Suprapubic skin (tissue), 4 donors: ENCODE measurements around the gene GRIA4. TPM values are rescaled to one million over a fixed set of nuclear protein-coding genes. Genes with fewer than 3 reads are reported as not detected.

Source experiments
- DNase-seq, 2 donors: peaks; one replicate each; pipeline ENCODE4 v3.0.0-alpha.2; 2019; ENCODE audit warnings: low spot score in 2 of 2
- H3K27ac ChIP-seq: fragments of 200-600 bp; sonication (generic); one replicate; pipeline ENCODE4 v1.5.1; 2019
- H3K27me3 ChIP-seq: fragments of 200-600 bp; sonication (generic); one replicate; pipeline ENCODE4 v1.5.1; 2019
- H3K36me3 ChIP-seq: fragments of 200-600 bp; sonication (generic); one replicate; pipeline ENCODE4 v1.5.1; 2019
- H3K4me1 ChIP-seq: fragments of 200-600 bp; sonication (generic); one replicate; pipeline ENCODE4 v1.5.1; 2019
- H3K4me3 ChIP-seq: fragments of 200-600 bp; sonication (generic); one replicate; pipeline ENCODE4 v1.5.1; 2019; ENCODE audit warnings: mild to moderate bottlenecking
- H3K9me3 ChIP-seq: fragments of 200-600 bp; sonication (generic); one replicate; pipeline ENCODE4 v1.5.1; 2019
- EP300 ChIP-seq: sonication (generic); formaldehyde crosslinking; IDR thresholded peaks from one replicate; pipeline ENCODE4 v1.6.1; 2017; ENCODE audit warnings: antibody characterized with exemption
- POLR2A ChIP-seq, 2 donors: fragments of 450-650 bp; IDR thresholded peaks; one replicate each; pipeline ENCODE4 v1.6.1; 2017; ENCODE audit warnings: antibody characterized with exemption in 2 of 2, mild to moderate bottlenecking in 2 of 2, moderate library complexity in 2 of 2
- POLR2AphosphoS5 ChIP-seq, 3 donors: sonication (generic); formaldehyde crosslinking; IDR thresholded peaks; one replicate each; pipeline ENCODE4 v1.6.1; 2017; ENCODE audit warnings: antibody characterized with exemption in 3 of 3
- WGBS: methylation state at CpG from one replicate; pipeline ENCODE4 v1.1.5; 2018; 5-methylcytosine and 5-hydroxymethylcytosine counted together
- total RNA-seq, 4 donors: library from RNA; depleted of rRNA; stranded (reverse); fragments of >200 nt; gene quantifications; one replicate each; pipeline ENCODE4 v1.1.0, GENCODE V29; 2016
- TF ChIP-seq, protein P1 (sequence below), 2 donors: fragments of 200-600 bp in 1 of 2; fragments of 450-650 bp in 1 of 2; sonication (generic) in 1 of 2; IDR thresholded peaks; one replicate each; pipeline ENCODE4 v1.5.1; 2016 to 2019; ENCODE audit warnings: antibody characterized with exemption in 2 of 2, mild to moderate bottlenecking in 1 of 2, moderate library complexity in 1 of 2

GRIA4 gene
- total RNA-seq, 4 donors from 2014 or later, result 1.1 to 2.3 (median 1.8) TPM

DNA sequence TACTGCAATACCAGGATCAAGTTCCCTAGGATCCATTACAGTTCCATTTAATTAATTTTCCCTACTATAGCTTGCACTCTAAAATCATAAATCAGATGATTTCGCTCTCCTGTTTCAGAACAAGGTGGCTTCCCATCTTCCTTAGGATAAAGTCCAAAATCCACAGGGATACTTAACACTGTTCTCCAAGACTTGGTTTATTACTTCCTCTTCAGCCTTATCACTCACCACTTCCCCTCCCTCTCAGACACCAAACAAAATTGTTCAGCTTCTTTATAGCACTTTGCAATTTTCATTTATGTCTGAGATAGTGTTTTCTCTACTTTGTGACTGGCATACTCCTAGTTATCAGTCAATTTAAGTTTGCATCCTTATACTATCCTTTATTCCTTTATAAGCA is 124.6 kb downstream of the GRIA4 start:
- no peak for TF ChIP-seq EP300
- H3K9me3 ChIP-seq, result no peaks in the 10 kb centered on the region
- no peaks in the 10 kb centered on the region for H3K4me1 ChIP-seq
- H3K4me3 ChIP-seq, result no peak overlapping the region
- no peaks in the 10 kb centered on the region for H3K36me3 ChIP-seq
- no peaks in the 10 kb centered on the region for H3K27me3 ChIP-seq
- no peak for DNase-seq
- 91% methylated on average over 1 of the region's 1 CpG for WGBS
- H3K27ac ChIP-seq, result no peak overlapping the region

GRCh38 chr11:105738251-105738650 is 128.4 kb downstream of the GRIA4 start:
- no peak for DNase-seq
- WGBS, result 91% methylated on average over 1 of the region's 1 CpG
- H3K4me3 ChIP-seq, result no peak overlapping the region
- H3K36me3 ChIP-seq, result no peaks in the 10 kb centered on the region
- H3K4me1 ChIP-seq, result no peaks in the 10 kb centered on the region
- H3K27ac ChIP-seq, result no peak overlapping the region
- H3K27me3 ChIP-seq, result no peaks in the 10 kb centered on the region
- H3K9me3 ChIP-seq, result no peaks in the 10 kb centered on the region
- TF ChIP-seq POLR2A (IDR thresholded peaks at IDR 0.05), result no peak
- TF ChIP-seq, protein P1, sequence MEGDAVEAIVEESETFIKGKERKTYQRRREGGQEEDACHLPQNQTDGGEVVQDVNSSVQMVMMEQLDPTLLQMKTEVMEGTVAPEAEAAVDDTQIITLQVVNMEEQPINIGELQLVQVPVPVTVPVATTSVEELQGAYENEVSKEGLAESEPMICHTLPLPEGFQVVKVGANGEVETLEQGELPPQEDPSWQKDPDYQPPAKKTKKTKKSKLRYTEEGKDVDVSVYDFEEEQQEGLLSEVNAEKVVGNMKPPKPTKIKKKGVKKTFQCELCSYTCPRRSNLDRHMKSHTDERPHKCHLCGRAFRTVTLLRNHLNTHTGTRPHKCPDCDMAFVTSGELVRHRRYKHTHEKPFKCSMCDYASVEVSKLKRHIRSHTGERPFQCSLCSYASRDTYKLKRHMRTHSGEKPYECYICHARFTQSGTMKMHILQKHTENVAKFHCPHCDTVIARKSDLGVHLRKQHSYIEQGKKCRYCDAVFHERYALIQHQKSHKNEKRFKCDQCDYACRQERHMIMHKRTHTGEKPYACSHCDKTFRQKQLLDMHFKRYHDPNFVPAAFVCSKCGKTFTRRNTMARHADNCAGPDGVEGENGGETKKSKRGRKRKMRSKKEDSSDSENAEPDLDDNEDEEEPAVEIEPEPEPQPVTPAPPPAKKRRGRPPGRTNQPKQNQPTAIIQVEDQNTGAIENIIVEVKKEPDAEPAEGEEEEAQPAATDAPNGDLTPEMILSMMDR (IDR thresholded peaks at IDR 0.05), result no peak
- TF ChIP-seq POLR2AphosphoS5 (IDR thresholded peaks at IDR 0.05), result no peak

- no peaks in the 10 kb centered on the region for H3K4me1 ChIP-seq
- no peak for DNase-seq
- no peak overlapping the region for H3K4me3 ChIP-seq
- no peaks in the 10 kb centered on the region for H3K9me3 ChIP-seq
- TF ChIP-seq POLR2A (IDR thresholded peaks at IDR 0.05), result no peak
- TF ChIP-seq POLR2AphosphoS5 (IDR thresholded peaks at IDR 0.05), result no peak
- TF ChIP-seq, protein P1 (IDR thresholded peaks at IDR 0.05), result no peak
- no peaks in the 10 kb centered on the region for H3K27me3 ChIP-seq
- H3K36me3 ChIP-seq, result no peaks in the 10 kb centered on the region
- H3K27ac ChIP-seq, result no peak overlapping the region
- WGBS, result 29% methylated on average over 5 of the region's 5 CpGs
These were observed 129.3 kb downstream of the GRIA4 start for GRCh38 chr11:105738986-105739795.

GRCh38 chr11:105740164-105740903 is 130.5 kb downstream of the GRIA4 start:
- Histone ChIP-seq H3K36me3 (no peaks in the 10 kb centered on the region), H3K27ac (no peak overlapping the region), H3K4me3 (no peak overlapping the region), H3K4me1 (no peaks in the 10 kb centered on the region), H3K9me3 (no peaks in the 10 kb centered on the region), H3K27me3 (no peaks in the 10 kb centered on the region)
- no peak for DNase-seq
- TF ChIP-seq POLR2AphosphoS5 (IDR thresholded peaks at IDR 0.05), result no peak
- TF ChIP-seq, protein P1 (IDR thresholded peaks at IDR 0.05), result no peak
- no peak for TF ChIP-seq EP300
- TF ChIP-seq POLR2A (IDR thresholded peaks at IDR 0.05), result no peak
- 87% methylated on average over 4 of the region's 4 CpGs for WGBS

GRCh38 chr11:105741488-105742020 is 131.7 kb downstream of the GRIA4 start:
- Histone ChIP-seq H3K36me3 (no peaks in the 10 kb centered on the region), H3K27me3 (no peaks in the 10 kb centered on the region), H3K9me3 (peaks cover under 1% of the 10 kb centered on the region), H3K27ac (no peak overlapping the region), H3K4me1 (no peaks in the 10 kb centered on the region), H3K4me3 (no peak overlapping the region)
- DNase-seq, result no peak
- TF ChIP-seq EP300 (no peak), POLR2A (IDR thresholded peaks at IDR 0.05) (no peak), POLR2AphosphoS5 (IDR thresholded peaks at IDR 0.05) (no peak)
- TF ChIP-seq, protein P1 (IDR thresholded peaks at IDR 0.05), result no peak
- 80% methylated on average over 2 of the region's 2 CpGs for WGBS
